ENCODE results near the gene IGLL5.

IGLL5 gene

DNA sequence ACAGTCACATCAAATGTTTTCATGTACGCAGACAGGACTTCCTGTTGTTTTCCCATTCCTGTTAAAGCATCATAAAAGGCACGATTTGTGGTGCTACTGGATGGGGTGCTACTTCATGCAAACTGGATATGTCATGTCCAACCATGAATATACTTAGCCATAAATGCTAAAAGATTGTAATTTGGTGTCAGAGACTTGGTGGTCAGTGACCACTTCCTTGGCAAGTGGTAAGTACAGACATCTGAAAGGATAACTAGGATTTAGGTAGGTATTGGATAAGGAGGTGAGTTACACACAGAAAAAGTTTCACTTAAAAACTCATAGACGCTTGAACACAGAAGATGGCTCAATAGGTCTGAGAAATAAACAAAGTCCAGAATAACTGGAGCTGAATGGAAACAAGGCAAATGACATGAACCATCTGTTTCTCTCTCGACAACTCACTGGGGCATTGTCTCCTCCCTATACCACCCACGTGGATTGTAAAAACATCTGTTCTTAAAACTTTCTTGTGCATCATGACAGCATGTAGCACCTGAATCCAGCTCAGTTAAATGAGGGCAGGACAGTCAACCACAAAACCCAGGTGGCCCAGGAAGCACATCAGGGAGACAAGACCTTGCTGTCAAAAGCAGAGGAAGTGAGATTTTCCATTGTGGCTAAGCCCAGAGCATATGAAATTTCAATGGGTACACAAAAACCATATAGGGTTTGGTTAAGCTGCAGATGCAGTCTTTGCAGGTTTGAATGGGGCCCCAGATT lies 22.1 kb upstream of the IGLL5 start:
- DNase-seq = peak; percentile 44

DNA sequence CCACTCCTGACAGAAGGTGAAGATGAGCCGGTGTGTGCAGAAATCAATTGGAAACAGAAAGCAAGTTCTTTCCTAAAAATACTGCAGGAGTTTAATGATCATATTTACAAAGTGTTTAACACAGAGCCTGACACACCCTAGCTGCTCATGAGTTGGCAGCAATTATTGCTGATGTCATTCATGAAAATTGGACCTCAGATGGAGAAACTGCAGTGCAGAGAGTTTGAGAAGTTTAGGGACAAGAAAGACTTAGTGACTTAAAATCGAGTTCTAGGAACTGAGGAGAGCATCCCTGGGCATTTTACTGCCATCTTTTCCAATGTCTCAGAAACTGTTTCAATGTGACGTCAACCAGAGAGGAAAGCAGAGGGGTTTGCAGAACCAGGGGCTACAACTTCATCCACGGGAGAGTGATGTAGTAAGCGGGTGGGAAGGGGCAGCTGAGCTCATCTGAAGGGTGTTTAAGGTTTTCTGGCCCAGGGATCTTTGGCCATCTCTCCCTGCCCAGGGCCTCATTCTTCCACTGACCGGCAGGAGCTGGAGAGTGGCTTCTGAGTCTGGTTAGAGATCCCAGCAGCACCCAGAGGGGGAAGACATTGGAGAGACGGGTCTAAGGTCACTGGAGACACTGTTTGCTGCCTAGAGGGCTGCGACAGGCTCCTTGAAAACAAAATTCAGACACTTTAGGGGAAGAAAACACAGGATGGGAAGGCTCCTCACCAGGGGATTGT lies 21.1 kb upstream of the IGLL5 start:
- DNase-seq = no peak

DNA sequence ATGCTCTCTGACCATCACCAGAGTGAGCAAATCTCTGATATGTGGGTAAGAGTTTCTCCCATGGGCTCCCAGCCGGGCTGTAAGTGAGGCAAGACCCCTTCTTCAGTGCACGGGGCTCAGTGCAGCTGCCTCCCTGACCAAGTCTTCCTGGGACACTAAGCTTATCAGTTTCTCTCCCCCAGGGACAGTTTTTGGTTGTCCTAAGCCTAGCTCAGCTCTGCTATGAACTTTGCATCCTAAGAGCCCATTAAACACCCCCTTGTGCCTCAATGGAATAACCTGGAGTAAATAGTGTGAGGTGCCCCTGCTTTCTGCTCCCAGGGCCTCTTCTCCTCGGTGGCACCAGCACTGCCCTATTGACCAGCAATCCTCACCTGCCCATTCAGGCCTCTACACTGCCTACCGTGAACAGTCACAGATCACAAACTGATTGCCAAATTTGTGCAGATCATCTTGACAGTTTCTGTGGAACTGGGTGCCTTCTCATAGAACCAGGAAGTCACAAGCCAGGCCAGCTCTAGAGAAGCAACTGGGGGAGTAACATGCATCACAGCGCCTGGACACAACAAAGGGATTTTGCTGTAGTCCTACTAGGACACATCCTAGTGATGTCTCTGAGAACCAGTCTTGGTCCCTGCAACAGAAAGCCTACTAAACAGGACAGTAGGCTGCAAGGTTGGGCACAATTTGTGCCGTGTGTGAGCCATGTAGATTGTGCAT lies 19.5 kb upstream of the IGLL5 start:
- DNase-seq = no peak

DNA sequence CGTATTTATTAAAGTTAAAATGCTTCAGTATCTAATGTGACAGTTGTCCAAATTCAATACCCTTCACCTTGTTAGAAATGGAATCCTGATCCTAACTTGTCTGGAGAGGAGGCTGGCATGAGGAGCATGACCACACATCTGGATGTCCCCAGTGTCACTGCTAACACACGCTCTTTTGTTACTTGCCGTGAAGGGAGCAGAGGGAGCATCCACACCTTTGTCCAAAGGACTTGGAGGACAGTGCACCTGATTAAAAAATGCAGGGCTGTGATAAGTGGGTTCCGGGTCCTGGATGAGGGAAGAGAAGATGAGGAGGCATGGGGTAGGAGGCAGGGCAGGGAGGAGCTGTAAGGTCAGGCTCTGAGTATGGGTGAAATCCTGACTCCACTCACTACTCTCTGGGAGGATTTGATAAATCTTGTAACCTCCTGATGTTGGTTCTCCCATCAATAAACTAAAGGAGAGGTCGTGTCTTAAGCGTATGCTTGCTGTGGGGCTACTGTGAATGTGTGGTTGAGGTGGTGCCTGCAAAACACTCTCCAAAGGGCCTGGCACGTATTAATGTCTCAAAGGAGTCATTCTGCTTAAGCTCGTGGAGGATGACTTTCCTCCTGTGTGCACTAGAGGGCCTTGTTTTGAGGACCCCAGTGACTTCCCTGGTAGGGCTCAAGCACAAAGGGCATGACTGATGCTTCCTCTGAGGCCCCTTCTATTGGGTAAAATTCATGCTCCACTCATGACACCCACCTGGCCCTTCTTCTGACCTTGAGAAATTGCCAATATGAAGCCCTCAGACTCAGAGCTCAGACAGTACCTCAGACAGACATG lies 16.8 kb upstream of the IGLL5 start:
- DNase-seq = peak; percentile 5

DNA sequence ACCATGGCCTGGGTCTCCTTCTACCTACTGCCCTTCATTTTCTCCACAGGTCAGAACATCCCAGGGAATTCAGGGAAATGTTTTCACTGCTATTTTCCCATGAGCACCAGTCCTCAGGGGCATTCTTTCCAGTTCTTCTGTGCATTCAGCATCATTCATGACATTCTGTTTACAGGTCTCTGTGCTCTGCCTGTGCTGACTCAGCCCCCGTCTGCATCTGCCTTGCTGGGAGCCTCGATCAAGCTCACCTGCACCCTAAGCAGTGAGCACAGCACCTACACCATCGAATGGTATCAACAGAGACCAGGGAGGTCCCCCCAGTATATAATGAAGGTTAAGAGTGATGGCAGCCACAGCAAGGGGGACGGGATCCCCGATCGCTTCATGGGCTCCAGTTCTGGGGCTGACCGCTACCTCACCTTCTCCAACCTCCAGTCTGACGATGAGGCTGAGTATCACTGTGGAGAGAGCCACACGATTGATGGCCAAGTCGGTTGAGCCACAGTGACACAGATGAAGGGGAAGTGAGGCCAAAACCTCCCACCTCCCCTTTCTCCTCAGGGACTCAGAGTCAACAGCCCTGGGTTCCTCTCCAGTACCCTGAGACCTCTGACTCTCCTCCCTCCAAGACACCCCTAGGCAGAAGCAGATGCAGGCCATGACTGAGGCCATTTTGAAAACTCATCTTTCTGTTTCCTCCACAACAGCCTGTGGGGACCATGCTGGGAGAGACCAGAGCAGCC lies 15.9 kb upstream of the IGLL5 start:
- no peak for DNase-seq

DNA sequence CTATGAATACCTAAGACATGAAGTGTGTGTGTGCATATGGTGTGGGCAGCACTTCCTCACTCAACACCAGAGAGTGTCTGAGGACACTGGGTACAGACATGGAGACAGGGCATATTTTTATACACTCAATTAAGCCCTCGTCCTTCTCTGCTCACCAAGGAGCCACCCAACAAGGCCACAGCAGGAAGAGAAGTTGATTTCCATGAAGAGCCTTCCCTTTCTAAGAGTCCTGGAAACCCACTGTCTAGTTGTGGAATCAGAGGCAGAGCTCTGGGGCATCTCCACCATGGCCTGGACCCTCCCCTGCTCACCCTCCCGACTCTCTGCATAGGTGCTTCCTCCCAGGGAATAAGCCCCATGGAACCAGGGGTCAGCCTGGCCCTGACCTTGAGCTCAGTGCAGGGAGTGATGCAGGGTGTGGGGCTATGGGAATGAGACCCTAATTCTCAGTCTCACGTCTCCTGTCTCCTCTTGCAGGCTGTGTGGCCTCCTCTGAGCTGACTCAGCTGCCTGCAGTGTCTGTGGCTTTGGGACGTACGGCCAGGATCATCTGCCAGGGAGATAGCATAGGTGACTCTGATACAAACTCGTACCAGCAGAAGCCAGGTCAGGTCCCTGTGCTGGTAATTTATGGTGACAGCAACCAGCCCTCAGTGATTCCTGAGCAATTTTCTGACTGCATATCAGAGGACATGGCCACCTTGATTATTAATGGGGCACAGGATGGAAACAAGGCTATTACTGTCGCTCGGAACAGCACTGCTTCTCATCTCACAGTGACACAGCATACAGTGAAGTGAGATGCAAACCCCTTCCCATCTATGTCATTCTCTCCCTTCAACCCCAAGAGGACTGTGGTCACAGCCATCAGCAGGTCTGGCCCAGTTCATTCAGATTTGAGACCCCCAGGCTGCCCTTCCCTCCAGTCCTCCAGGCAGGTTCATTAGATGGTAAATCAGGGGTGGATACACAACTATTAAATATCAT lies 14.6 kb upstream of the IGLL5 start:
- DNase-seq = no peak

DNA sequence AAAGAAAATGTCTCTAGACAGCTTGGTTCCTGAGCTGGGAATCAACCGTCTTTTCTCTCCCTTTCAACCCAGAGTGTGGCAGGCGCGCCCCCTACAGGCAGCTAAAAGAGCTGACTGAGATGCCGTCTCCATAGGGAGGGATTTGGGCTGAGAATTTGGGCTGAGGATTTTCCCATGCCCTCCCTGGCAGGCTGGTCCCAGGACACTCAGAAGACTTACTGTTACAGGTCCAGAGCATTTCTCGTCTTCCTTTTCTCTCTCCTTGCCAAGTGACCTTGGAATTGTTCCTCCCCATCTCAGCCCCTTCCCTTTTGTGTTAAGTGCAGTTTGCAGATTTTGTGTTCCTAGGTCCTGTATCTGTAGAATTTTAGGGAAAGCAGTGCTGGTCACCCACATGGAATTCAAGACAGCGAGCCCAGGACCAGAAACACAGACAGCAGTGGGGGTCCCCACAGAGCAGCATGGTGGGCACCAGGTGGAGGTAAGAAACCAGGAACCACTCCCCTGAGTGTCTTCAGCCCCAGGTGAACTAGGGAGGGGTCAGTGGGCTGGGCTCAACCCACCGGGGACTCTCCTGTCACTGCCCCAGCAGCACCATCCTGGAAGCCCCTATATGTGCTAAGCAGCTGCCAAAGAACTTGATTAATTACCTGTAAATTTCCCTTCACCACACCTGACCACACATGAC lies 9.9 kb upstream of the IGLL5 start:
- DNase-seq = peak; percentile 75

DNA sequence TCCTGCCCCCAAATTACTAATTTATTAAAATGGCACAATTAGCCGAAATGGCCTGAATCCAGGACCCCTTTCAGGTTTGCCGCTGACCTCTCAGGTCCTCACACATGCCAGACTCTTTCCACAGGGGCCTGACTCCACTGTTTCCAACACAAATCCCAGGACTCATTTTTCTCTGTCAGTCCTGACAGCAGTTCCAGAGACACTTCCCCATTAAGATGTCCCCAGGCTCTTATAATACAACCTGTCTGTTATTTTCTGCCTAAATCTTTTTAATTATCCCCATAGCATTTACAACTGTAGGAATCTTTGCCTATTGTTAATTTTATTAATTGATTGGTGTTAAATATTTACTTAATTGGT lies 9.4 kb upstream of the IGLL5 start:
- no peak for DNase-seq

DNA sequence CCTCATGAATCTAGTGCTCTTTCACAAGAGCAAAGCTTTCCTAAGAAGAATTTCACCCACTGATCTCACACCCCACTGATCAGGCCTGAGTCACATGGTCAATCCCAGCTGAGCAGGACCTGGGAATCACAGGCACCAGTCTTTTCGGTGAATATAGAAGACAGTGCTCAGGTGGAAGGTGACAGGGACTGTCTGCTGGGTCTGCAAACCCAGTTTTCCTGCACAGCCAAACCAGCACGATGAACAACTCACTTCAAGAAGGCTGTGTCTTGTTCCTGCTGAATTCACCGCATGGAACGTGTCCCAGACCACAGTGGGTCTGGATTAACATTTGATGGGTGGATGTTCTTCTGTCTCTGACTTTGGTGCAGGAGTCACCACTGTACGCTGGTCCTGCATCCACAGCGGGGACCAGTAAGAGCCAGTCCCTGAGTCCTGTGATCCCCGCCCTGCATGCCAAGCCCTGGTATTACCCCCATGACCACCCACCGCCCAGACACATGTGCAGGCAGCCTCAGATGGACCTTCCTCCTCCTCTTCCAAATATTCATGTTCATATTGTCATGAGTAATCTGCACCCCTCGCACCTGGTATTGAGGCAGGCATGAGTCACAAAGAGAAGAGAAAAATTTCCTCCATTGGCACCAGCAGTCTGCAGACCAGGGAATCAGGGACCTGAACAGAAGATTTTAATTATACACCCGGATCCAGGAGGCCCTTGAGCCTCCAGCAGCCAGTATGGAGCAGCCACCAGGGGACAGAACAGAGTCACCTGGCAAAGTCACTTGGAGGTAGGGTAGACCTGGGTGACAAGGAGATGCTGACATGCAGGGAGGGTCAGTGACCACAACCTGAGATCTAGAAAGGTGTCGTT lies 8.6 kb upstream of the IGLL5 start:
- DNase-seq = no peak

DNA sequence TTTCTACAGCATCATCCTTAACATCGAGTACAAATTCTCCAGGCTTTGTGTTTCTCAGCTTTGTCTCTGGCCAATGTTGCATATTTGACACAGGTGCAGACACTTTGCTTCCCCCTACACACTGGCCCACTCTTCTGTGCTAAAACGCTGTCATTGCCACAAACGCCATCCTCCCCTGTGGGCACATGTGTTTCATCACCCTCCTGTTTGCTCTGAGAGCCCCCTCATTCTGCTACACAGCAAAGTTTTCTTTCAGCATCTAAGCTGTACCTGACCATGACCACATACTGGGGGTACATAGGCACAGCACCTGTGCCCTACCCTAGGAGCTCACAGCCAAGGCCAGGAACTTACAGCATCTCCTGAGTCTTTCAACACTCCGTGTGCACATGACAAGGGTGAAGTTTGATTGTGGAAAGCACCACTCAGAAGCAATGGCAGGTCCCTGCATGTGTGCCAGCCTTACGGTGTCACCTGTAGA lies 7.9 kb upstream of the IGLL5 start:
- no peak for DNase-seq

DNA sequence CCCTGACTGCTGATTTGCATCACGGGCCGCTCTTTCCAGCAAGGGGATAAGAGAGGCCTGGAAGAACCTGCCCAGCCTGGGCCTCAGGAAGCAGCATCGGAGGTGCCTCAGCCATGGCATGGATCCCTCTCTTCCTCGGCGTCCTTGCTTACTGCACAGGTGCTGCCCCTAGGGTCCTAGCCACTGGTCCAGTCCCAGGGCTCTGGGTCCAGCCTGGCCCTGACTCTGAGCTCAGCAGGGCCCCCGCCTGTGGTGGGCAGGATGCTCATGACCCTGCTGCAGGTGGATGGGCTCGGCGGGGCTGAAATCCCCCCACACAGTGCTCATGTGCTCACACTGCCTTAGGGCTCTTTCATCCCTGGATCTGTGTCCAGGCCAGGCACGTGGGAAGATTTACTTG lies 7.0 kb upstream of the IGLL5 start:
- no peak for DNase-seq

DNA sequence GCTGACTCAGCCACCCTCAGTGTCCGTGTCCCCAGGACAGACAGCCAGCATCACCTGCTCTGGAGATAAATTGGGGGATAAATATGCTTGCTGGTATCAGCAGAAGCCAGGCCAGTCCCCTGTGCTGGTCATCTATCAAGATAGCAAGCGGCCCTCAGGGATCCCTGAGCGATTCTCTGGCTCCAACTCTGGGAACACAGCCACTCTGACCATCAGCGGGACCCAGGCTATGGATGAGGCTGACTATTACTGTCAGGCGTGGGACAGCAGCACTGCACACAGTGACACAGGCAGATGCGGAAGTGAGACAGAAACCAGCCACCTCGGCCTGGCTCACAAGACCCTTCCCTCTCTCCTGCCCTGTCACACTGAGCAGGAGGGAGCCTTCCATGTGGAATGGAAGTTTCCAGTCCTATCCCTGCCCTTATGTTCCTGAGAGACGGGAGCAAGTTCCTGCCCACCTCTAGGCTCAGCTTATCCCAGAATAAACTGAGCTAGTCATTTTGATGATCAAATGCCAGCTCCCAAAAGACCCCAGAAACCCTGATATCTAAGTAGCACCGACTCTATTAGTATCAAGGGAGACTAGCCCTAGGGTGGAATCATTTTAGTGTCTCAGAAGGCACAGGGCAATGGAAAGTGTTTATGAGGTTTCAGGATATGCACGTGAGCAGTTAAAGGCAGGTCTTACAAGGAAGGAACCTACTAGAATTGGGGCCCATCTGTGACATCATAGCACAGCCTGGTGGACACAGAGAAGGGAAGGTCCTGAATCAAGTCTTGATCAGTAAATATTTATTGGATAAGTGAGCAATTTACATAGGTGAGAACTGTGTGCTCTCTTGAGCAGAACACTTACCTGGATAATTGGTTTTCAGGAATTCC lies 6.3 kb upstream of the IGLL5 start:
- peak; percentile 11 for DNase-seq

DNA sequence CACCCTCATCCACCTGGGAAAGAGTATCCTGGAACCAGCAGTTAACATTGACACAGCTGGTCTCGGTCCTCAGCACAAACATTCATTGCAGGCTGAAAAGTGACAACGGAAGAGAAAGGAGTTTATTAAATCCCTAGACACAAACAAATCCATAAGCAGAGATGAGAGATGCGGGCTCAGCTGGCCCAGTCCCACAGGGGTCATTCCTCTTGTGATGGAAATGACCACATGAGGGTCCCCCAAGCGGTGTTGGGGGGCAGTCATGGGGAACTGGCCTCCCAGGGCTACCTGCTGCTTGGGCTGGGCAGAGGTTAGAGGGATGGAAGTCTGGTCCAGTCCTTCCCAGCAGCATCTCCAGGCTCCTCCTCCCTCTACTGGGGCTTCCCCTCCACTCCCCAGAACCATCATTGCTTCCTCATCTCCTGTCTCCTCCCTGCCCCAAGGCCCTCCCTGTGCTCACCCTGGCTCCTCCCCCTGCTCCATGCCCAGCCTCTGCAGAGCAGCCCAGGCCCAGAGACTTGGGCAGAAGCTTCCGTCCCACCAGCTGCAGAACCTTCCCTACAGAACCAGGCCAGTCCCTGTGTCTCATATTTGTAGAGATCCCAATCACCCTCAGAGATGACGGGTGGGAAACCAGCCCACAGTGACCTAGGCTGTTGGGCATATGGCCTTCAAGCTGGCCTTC lies 5.4 kb upstream of the IGLL5 start:
- peak; percentile 5 for DNase-seq

DNA sequence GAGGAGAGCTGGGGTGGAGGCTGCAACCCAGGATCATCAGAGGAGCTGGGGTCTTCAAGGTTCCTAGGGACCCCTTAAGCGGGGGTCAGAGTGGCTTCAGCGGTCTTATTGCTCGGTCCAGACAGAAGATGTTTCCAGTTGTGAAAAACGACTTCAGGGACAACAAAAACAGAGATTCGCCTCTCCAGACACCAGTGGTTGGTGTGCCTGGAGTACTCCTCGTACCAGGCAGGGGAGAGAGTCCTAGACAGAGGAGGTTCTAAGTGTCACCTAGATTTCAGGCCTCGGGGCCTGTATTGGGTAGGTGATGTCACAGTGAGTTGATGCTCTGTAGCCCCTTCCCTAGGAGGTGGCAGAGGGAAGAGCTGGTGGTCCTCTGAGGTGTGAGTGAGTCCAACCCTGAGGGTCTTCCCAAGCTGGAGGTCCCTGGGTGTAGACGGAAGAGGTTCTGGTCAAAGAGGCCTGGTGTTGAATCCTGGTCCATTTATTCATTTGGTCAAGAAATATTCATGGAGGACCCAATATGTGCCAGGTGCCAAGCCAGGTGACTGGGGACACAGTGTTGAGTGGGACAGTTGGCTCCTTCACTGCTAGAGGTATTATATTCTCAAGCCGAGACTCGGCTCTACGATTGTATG lies 4.4 kb upstream of the IGLL5 start:
- no peak for DNase-seq

DNA sequence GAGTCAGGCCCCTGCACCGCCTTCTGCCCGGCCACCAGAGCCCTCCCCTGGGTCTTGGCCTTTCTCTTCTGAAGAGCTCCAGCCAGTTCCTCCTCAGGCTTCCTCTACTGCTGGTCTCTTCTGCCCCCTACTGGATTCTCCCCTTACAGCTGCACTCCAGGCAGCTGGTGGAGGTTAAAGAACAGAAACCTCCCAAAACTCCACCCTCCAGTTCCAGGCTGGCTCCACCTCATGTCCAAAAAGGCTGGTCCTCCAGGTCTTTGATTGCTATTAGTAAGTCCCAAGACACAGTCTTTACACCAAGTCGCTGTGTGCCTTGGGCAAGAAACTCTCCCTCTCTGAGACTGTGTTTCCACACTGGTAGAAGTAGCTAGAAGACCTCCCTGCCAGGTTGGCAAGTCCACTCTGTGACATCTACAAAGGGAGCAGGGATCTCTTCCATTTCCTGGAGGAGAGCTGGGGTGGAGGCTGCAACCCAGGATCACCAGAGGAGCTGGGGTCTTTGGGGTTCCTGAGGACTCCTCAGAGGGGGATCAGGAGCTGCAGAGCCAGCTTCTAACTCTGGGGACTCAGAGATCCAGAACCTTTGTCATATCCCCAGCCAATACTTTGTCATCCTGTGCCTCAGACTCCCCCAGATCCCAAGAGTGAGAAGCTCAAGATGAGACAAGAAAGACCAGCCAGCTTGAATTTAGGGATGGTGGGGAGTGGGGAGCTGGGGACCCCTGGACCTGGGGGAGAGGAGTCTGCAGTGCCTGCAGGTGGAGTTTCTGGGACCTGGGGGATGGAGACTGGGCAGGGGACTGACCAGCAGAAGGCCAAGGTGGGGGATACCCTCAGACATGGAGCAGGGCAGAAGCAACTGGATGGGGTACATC lies 3.4 kb upstream of the IGLL5 start:
- DNase-seq = peak; percentile 75
